DOHH2 (cell line): ENCODE measurements around the gene FAM107B.

Source experiments
- H3F3A ChIP-seq: fragments of 200-600 bp; sonication (generic), shearing (Covaris generic); 2 replicates; pipeline ENCODE4 v1.6.0; 2016; ENCODE audit warnings: antibody characterized with exemption, mild to moderate bottlenecking; ENCODE audit not compliant: control insufficient read depth, insufficient read depth
- H3K27ac ChIP-seq: fragments of 200-600 bp; sonication (generic); 2 replicates; pipeline ENCODE4 v1.5.1; 2014; ENCODE audit warnings: low read depth, mild to moderate bottlenecking, low read length, moderate library complexity
- H3K27me3 ChIP-seq: fragments of 200-600 bp; sonication (generic); 2 replicates; pipeline ENCODE4 v1.6.1; 2014; ENCODE audit warnings: mild to moderate bottlenecking, low read length, mixed read lengths; ENCODE audit not compliant: control insufficient read depth
- H3K36me3 ChIP-seq: fragments of 200-600 bp; sonication (generic); 2 replicates; pipeline ENCODE4 v1.6.1; 2014; ENCODE audit warnings: mild to moderate bottlenecking, low read length, moderate library complexity, mixed read lengths; ENCODE audit not compliant: control insufficient read depth
- H3K4me1 ChIP-seq: fragments of 200-600 bp; sonication (generic); 2 replicates; pipeline ENCODE4 v1.6.1; 2014; ENCODE audit warnings: mild to moderate bottlenecking, low read length, mixed read lengths; ENCODE audit not compliant: control insufficient read depth
- H3K4me2 ChIP-seq: fragments of 200-600 bp; sonication (generic); 2 replicates; pipeline ENCODE4 v1.6.0; 2014; ENCODE audit warnings: mild to moderate bottlenecking, low read length, moderate library complexity
- H3K4me3 ChIP-seq: fragments of 200-600 bp; sonication (generic); 2 replicates; pipeline ENCODE4 v1.5.1; 2014; ENCODE audit warnings: mild to moderate bottlenecking, low read length, mixed read lengths
- H3K79me2 ChIP-seq: fragments of 200-600 bp; sonication (generic); 2 replicates; pipeline ENCODE4 v1.6.1; 2014; ENCODE audit warnings: mild to moderate bottlenecking, low read length, mixed read lengths; ENCODE audit not compliant: control insufficient read depth
- H3K9me2 ChIP-seq: fragments of 200-600 bp; sonication (generic); replicated peaks from 2 replicates; pipeline ENCODE4 v1.6.1; 2014; ENCODE audit warnings: mild to moderate bottlenecking, low read length, mixed read lengths; ENCODE audit not compliant: control insufficient read depth
- H3K9me3 ChIP-seq: fragments of 200-600 bp; sonication (generic); 2 replicates; pipeline ENCODE4 v1.6.1; 2014; ENCODE audit warnings: antibody characterized with exemption, low read length, mixed read lengths; ENCODE audit not compliant: control insufficient read depth, insufficient read depth
- H4K20me1 ChIP-seq: fragments of 200-600 bp; sonication (generic); 2 replicates; pipeline ENCODE4 v1.6.0; 2014; ENCODE audit warnings: low read depth, mild to moderate bottlenecking, antibody characterized with exemption, low read length, moderate library complexity; ENCODE audit not compliant: control insufficient read depth, insufficient read depth
- CTCF ChIP-seq: fragments of 200-600 bp; sonication (generic); IDR thresholded peaks from one replicate; pipeline ENCODE4 v1.5.1; 2014; ENCODE audit warnings: antibody characterized with exemption, mild to moderate bottlenecking, low read depth, low read length; ENCODE audit not compliant: poor library complexity, severe bottlenecking
- EZH2phosphoT487 ChIP-seq: fragments of 200-600 bp; sonication (generic); IDR thresholded peaks from 2 replicates; pipeline ENCODE4 v1.6.1; 2017; ENCODE audit warnings: borderline replicate concordance, mild to moderate bottlenecking, antibody characterized with exemption, low read length, moderate library complexity, mixed read lengths

Gene FAM107B

GRCh38 chr10:14574291-14574690, 200.4 kb downstream of the FAM107B start:
- Histone ChIP-seq H3K27me3 (no peaks in the 10 kb centered on the region), H3K4me1 (peaks cover 93% of the 10 kb centered on the region), H3K9me2 (no peaks in the 10 kb centered on the region), H3K4me2 (no peak overlapping the region; the same call in 1 of the 2 replicates), H3K36me3 (peaks cover 97% of the 10 kb centered on the region), H3F3A (peaks cover 43% of the 10 kb centered on the region), H4K20me1 (peaks cover 81% of the 10 kb centered on the region), H3K79me2 (peaks cover 100% of the 10 kb centered on the region), H3K27ac (no peak overlapping the region), H3K4me3 (no peak overlapping the region), H3K9me3 (no peaks in the 10 kb centered on the region)
- TF ChIP-seq CTCF (no peak), EZH2phosphoT487 (no peak)

GRCh38 chr10:14573666-14574261, 200.9 kb downstream of the FAM107B start:
- Histone ChIP-seq H3F3A (peaks cover 42% of the 10 kb centered on the region), H3K36me3 (peaks cover 97% of the 10 kb centered on the region), H3K9me3 (no peaks in the 10 kb centered on the region), H3K4me1 (peaks cover 95% of the 10 kb centered on the region), H3K4me3 (no peak overlapping the region), H3K9me2 (no peaks in the 10 kb centered on the region), H3K79me2 (peaks cover 100% of the 10 kb centered on the region), H4K20me1 (peaks cover 82% of the 10 kb centered on the region), H3K27me3 (no peaks in the 10 kb centered on the region), H3K4me2 (no peak overlapping the region; the same call in 1 of the 2 replicates), H3K27ac (no peak overlapping the region)
- no peak for TF ChIP-seq CTCF
- TF ChIP-seq EZH2phosphoT487, result no peak

GRCh38 chr10:14572811-14573210, 201.9 kb downstream of the FAM107B start:
- Histone ChIP-seq H3K9me3 (no peaks in the 10 kb centered on the region), H3K27ac (no peak overlapping the region), H3K4me1 (peaks cover 95% of the 10 kb centered on the region), H3K9me2 (no peaks in the 10 kb centered on the region), H4K20me1 (peaks cover 81% of the 10 kb centered on the region), H3K4me2 (no peak overlapping the region; the same call in 1 of the 2 replicates), H3K36me3 (peaks cover 97% of the 10 kb centered on the region), H3K79me2 (peaks cover 100% of the 10 kb centered on the region), H3K4me3 (no peak overlapping the region), H3K27me3 (no peaks in the 10 kb centered on the region), H3F3A (peaks cover 37% of the 10 kb centered on the region)
- TF ChIP-seq CTCF, result no peak
- TF ChIP-seq EZH2phosphoT487, result no peak
